ENCODE results near the gene CGAS.

DNA sequence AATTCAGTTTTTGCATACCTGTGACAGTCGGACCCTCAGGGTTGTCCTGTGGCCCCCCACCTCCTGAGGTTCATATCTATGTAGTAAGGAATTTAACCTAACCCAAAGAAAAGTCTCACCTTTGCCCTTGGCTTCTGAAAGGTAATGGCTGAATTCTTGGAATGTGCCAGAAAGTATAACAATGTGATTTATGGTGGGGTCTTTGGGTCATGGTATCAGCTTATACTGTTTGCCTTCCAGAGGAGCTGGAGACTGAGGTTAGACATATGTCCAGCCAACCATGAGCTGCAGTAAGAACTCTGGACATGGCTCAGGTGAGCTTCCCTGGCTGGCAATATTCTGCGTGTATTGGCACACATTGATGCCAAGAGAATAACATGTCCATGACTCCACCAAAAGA lies 30.6 kb downstream of the CGAS start:
- TF ChIP-seq CTCF (IDR thresholded peaks at IDR 0.05; ENCODE audit: low read depth, low read length, poor library complexity, severe bottlenecking) (no peak), EZH2phosphoT487 (IDR thresholded peaks at IDR 0.05; ENCODE audit: borderline replicate concordance, low read length) (no peak)

Data from DOHH2 (cell line).